MG63 (cell line): ENCODE results near the gene PLOD3. TPM values are rescaled to one million over a fixed set of nuclear protein-coding genes. Genes with fewer than 3 reads are reported as not detected.
A peak's percentile ranks its signal among the peaks of the same experiment; 100 is the strongest.

Experiments
- DNase-seq: peaks from one replicate; pipeline ENCODE4 v3.0.0-alpha.2; 2020
- H3K27me3 ChIP-seq: fragments of 250-450 bp; sonication (Bioruptor Pico); 2 replicates; pipeline ENCODE4 v1.5.1; 2020; ENCODE audit warnings: mild to moderate bottlenecking, moderate library complexity
- H3K36me3 ChIP-seq: fragments of 250-450 bp; sonication (Bioruptor Pico); 2 replicates; pipeline ENCODE4 v1.5.1; 2020; ENCODE audit warnings: mild to moderate bottlenecking, moderate library complexity
- H3K4me3 ChIP-seq: fragments of 250-450 bp; sonication (Bioruptor Pico); 2 replicates; pipeline ENCODE4 v1.5.1; 2020; ENCODE audit warnings: mild to moderate bottlenecking, moderate library complexity
- H3K9me3 ChIP-seq: fragments of 250-450 bp; sonication (Bioruptor Pico); 2 replicates; pipeline ENCODE4 v1.5.1; 2020; ENCODE audit warnings: mild to moderate bottlenecking, moderate library complexity
- total RNA-seq: library from RNA; depleted of rRNA; stranded (reverse); fragments of >200 nt; shearing (Covaris generic); gene quantifications from 2 replicates; pipeline ENCODE4 v1.2.3, GENCODE V29; 2014; ENCODE audit warnings: low replicate concordance

Gene PLOD3
- total RNA-seq, 1 experiment from 2014 or later = 25.6 TPM

- DNase-seq = no peak
- Histone ChIP-seq H3K9me3 (no peaks in the 10 kb centered on the region), H3K36me3 (no peaks in the 10 kb centered on the region), H3K27me3 (no peaks in the 10 kb centered on the region), H3K4me3 (no peak overlapping the region)
Measured at GRCh38 chr7:101226721-101227120, 9.3 kb upstream of the PLOD3 start.

GRCh38 chr7:101225650-101226049, 8.3 kb upstream of the PLOD3 start:
- no peak overlapping the region for H3K4me3 ChIP-seq
- DNase-seq = no peak
- no peaks in the 10 kb centered on the region for H3K36me3 ChIP-seq
- H3K9me3 ChIP-seq = no peaks in the 10 kb centered on the region
- H3K27me3 ChIP-seq = no peaks in the 10 kb centered on the region

- H3K36me3 ChIP-seq = no peaks in the 10 kb centered on the region
- no peak for DNase-seq
- no peak overlapping the region for H3K4me3 ChIP-seq
- H3K9me3 ChIP-seq = no peaks in the 10 kb centered on the region
- H3K27me3 ChIP-seq = no peaks in the 10 kb centered on the region
Measured at GRCh38 chr7:101223528-101223927, 6.1 kb upstream of the PLOD3 start.

GRCh38 chr7:101222275-101222830, 5.0 kb upstream of the PLOD3 start:
- no peaks in the 10 kb centered on the region for H3K27me3 ChIP-seq
- no peak for DNase-seq
- no peaks in the 10 kb centered on the region for H3K36me3 ChIP-seq
- no peaks in the 10 kb centered on the region for H3K9me3 ChIP-seq
- H3K4me3 ChIP-seq = no peak overlapping the region

- no peaks in the 10 kb centered on the region for H3K9me3 ChIP-seq
- 0 out of 2 replicates have a peak, but pooled peaks cover under 1% of the 10 kb centered on the region for H3K36me3 ChIP-seq
- no peak for DNase-seq
- H3K4me3 ChIP-seq = no peak overlapping the region
- no peaks in the 10 kb centered on the region for H3K27me3 ChIP-seq
Measured at GRCh38 chr7:101220295-101220694, 2.9 kb upstream of the PLOD3 start.

- DNase-seq = peak; percentile 10
- Histone ChIP-seq H3K4me3 (peak overlapping the region; percentile 84), H3K9me3 (no peaks in the 10 kb centered on the region)
Measured at GRCh38 chr7:101218236-101219125, 1.1 kb upstream of the PLOD3 start.

GRCh38 chr7:101216860-101217387, 457 bp downstream of the PLOD3 start:
- Histone ChIP-seq H3K9me3 (no peaks in the 10 kb centered on the region), H3K36me3 (peaks cover 8% of the 10 kb centered on the region), H3K27me3 (no peaks in the 10 kb centered on the region), H3K4me3 (peak overlapping the region; percentile 84)
- DNase-seq = no peak

More at GRCh38 chr7:101218236-101219125, 1.1 kb upstream of the PLOD3 start:
- Histone ChIP-seq H3K27me3 (no peaks in the 10 kb centered on the region), H3K36me3 (peaks cover 8% of the 10 kb centered on the region)

GRCh38 chr7:101216001-101216859, 1.2 kb downstream of the PLOD3 start:
- DNase-seq = no peak
- Histone ChIP-seq H3K9me3 (no peaks in the 10 kb centered on the region), H3K36me3 (peaks cover 8% of the 10 kb centered on the region), H3K27me3 (no peaks in the 10 kb centered on the region), H3K4me3 (peak overlapping the region; percentile 84)

GRCh38 chr7:101212014-101212413, 5.4 kb downstream of the PLOD3 start:
- Histone ChIP-seq H3K9me3 (no peaks in the 10 kb centered on the region), H3K4me3 (no peak overlapping the region)
- no peak for DNase-seq

GRCh38 chr7:101211501-101211900, 5.9 kb downstream of the PLOD3 start:
- H3K4me3 ChIP-seq = no peak overlapping the region
- no peaks in the 10 kb centered on the region for H3K27me3 ChIP-seq
- no peaks in the 10 kb centered on the region for H3K9me3 ChIP-seq
- H3K36me3 ChIP-seq = peaks cover 8% of the 10 kb centered on the region
- DNase-seq = no peak

More at GRCh38 chr7:101212014-101212413, 5.4 kb downstream of the PLOD3 start:
- peaks cover 8% of the 10 kb centered on the region for H3K36me3 ChIP-seq
- no peaks in the 10 kb centered on the region for H3K27me3 ChIP-seq

- Histone ChIP-seq H3K4me3 (no peak overlapping the region), H3K27me3 (no peaks in the 10 kb centered on the region), H3K36me3 (peaks cover 6% of the 10 kb centered on the region), H3K9me3 (no peaks in the 10 kb centered on the region)
- DNase-seq = no peak
Measured at GRCh38 chr7:101210143-101210542, 7.2 kb downstream of the PLOD3 start.

GRCh38 chr7:101208794-101209193, 8.6 kb downstream of the PLOD3 start:
- Histone ChIP-seq H3K27me3 (no peaks in the 10 kb centered on the region), H3K36me3 (no peaks in the 10 kb centered on the region), H3K9me3 (no peaks in the 10 kb centered on the region), H3K4me3 (no peak overlapping the region)
- no peak for DNase-seq

GRCh38 chr7:101207459-101207858, 9.9 kb downstream of the PLOD3 start:
- Histone ChIP-seq H3K4me3 (no peak overlapping the region), H3K27me3 (no peaks in the 10 kb centered on the region), H3K36me3 (no peaks in the 10 kb centered on the region), H3K9me3 (no peaks in the 10 kb centered on the region)
- DNase-seq = no peak

GRCh38 chr7:101206665-101207042, 10.7 kb downstream of the PLOD3 start:
- Histone ChIP-seq H3K9me3 (no peaks in the 10 kb centered on the region), H3K36me3 (no peaks in the 10 kb centered on the region), H3K27me3 (no peaks in the 10 kb centered on the region), H3K4me3 (no peak overlapping the region)
- no peak for DNase-seq

- H3K36me3 ChIP-seq = no peaks in the 10 kb centered on the region
- no peaks in the 10 kb centered on the region for H3K9me3 ChIP-seq
- H3K4me3 ChIP-seq = no peak overlapping the region
- DNase-seq = no peak
- no peaks in the 10 kb centered on the region for H3K27me3 ChIP-seq
Measured at GRCh38 chr7:101205901-101206664, 11.3 kb downstream of the PLOD3 start.
